Measurements from ENCODE around the gene EML1.

Gene EML1

GRCh38 chr14:99816642-99817041 is 23.4 kb downstream of the EML1 start:
- H3K27ac ChIP-seq: no peak overlapping the region
- TF ChIP-seq ZFX (IDR thresholded peaks at IDR 0.05) (no peak), CTCF (conservative IDR thresholded peaks at IDR 0.05) (no peak)

DNA sequence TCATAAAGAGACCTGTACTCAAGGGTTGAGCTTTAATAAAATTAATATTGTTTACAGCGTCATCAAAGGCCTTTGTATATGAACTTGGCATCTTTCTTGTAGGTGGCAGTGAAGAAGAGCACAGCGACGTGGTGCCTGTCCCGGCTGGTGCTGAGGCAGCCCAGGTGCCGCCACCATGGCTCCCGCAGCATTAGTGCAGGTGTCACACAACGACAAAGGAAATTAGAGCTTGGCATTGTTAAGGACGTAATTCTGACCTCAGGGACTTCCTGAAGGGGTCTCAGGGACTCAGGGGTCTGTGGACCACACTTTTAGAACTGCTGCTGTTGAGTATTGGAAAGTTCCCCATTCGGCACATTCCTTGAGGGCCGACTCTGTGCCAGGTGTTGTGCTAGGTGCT is 24.1 kb downstream of the EML1 start:
- no peak overlapping the region for H3K27ac ChIP-seq
- no peak for TF ChIP-seq CTCF (conservative IDR thresholded peaks at IDR 0.05)
- no peak for TF ChIP-seq ZFX (IDR thresholded peaks at IDR 0.05)

- H3K27ac ChIP-seq: no peak overlapping the region
- TF ChIP-seq CTCF (conservative IDR thresholded peaks at IDR 0.05) (no peak), ZFX (IDR thresholded peaks at IDR 0.05) (no peak)
These were observed 25.4 kb downstream of the EML1 start for GRCh38 chr14:99818503-99819036.

DNA sequence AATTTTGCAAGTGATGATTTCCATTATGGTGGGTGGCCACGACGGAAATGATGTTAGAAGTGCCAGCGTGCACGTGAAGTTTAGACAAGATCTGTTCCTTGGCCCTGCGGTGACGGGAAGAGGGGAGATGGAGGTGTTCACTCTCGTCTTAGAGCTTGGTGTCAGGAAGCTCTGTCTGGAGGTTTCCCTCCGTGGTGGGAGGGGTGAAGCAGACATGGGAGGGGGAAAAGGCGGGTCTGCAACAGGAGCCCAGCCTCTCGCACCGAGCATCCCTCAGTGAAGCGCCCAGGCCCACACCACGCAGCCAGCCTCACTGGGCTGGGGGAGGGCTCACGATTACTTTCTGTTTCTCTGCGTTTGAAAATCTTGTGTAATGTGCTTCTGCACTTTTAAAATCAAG is 26.3 kb downstream of the EML1 start:
- no peak for TF ChIP-seq CTCF (conservative IDR thresholded peaks at IDR 0.05)
- no peak for TF ChIP-seq ZFX (IDR thresholded peaks at IDR 0.05)

DNA sequence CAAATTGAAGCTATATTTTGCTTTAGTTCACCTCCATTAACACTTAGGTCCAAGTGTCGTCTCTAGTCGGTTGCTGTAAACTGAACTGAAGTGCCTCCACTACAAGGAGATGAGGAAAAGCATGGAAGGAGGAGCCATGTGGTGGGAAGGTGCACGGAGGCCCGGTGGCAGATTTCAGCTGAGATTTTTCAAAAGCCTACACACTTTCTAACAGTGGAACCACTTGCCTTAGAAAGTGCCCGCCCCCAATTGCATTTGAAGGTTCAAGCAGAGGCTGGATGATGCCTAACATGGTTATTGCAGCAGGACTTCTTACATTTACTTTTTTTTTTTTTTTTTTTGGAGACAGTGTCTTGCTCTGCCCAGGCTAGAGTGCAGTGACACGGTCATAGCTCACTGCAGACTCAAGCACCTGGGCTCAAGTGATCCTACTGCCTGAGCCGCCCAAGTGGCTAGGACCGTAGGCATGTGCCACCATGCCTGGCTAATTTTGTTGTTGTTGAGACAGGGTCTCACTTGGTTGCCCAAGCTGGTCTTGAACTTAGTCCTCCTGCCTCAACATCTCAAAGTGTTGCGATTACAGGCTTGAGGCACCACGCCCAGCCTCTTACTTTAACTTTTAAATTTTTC is 27.6 kb downstream of the EML1 start:
- no peak for TF ChIP-seq ZFX (IDR thresholded peaks at IDR 0.05)
- TF ChIP-seq CTCF (conservative IDR thresholded peaks at IDR 0.05): no peak
- H3K27ac ChIP-seq: no peak overlapping the region

More for the DNA sequence above, 26.3 kb downstream of the EML1 start:
- H3K27ac ChIP-seq: no peak overlapping the region

DNA sequence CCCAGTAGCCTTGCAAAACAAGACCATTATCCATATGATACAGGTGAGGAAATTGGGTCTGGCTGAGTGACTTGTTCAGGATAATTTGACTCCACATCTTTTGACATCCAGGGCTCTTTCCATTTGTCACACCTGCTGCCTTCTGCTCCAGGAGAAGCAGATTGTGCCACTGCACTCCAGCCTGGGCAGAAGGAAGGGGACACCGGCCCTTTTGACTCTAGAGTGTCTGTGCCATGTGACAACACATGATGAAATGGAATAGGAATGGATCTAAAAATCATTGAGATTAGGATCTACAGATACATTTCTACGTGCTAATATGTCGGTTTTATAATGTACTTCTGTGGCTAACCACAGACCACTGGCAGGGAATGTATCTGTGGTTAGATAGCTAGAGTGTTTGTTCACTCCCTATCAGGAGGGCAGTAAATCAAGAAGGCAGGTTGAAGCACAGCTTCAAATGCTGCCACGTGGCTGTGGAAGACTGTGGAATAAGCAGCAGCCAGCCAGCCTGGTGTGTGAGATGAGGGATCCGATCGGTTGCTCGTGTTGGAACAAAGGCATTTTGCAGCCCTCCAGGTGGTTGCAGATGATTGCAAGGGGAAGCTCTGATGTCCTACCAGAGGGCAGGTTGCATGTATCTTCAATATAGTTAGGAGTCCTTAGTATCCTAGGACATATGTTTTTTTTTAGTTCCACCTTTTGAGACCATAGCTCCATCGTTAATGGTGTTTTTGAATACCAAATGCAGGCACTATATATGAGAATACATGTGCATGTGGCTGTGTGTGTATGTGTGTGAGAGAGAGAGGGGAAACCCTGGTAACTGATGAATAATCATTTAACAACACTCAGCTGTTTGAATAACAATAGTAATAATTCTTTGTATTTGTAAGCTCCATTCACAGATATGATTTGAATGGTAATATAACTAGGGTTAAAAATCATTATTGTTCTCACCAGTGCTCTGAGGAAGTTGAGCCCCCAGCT is 28.6 kb downstream of the EML1 start:
- no peak overlapping the region for H3K27ac ChIP-seq

GRCh38 chr14:99822800-99823455 is 29.7 kb downstream of the EML1 start:
- TF ChIP-seq ZFX (IDR thresholded peaks at IDR 0.05) (no peak), CTCF (conservative IDR thresholded peaks at IDR 0.05) (no peak)
- H3K27ac ChIP-seq: no peak overlapping the region

More for the DNA sequence above, 28.6 kb downstream of the EML1 start:
- TF ChIP-seq ZFX (IDR thresholded peaks at IDR 0.05): no peak

Data from C4-2B (cell line).